Body of pancreas (tissue), 4 donors: ENCODE results near the gene KRT80. TPM values are rescaled to one million over a fixed set of nuclear protein-coding genes. Genes with fewer than 3 reads are reported as not detected.

ENCODE experiments used
- ATAC-seq: fragments of 150-250 bp; one replicate; pipeline ENCODE4 v1.9.1; 2016
- DNase-seq, 4 donors: peaks; one replicate each; pipeline ENCODE4 v3.0.0-alpha.2; 2019
- H3K27ac ChIP-seq, 4 donors: fragments of 200-600 bp; sonication (generic); 1 replicate in 3 of 4; 2 replicates in 1 of 4; pipeline versions ENCODE4 v1.5.1 to v1.6.1; 2016 to 2019; ENCODE audit warnings: mild to moderate bottlenecking in 1 of 4, mixed read lengths in 1 of 4, moderate library complexity in 1 of 4
- H3K27me3 ChIP-seq, 2 donors: fragments of 200-600 bp; sonication (generic); one replicate each; pipeline ENCODE4 v1.6.0; 2016; ENCODE audit warnings: mild to moderate bottlenecking in 1 of 2
- H3K36me3 ChIP-seq, 2 donors: fragments of 200-600 bp; sonication (generic); replicated peaks in 1 of 2; 2 replicates each; pipeline ENCODE4 v1.5.1; 2016; ENCODE audit warnings: low read depth in 2 of 2; ENCODE audit not compliant: insufficient read depth in 1 of 2
- H3K4me1 ChIP-seq: fragments of 200-600 bp; sonication (generic); one replicate; pipeline ENCODE4 v1.6.0; 2016
- H3K4me3 ChIP-seq, 2 donors: fragments of 200-600 bp; sonication (generic); 1 replicate in 1 of 2; 2 replicates in 1 of 2; pipeline ENCODE4 v1.5.1; 2016 to 2019
- H3K9me3 ChIP-seq, 3 donors: fragments of 200-600 bp; sonication (generic); 1 replicate in 2 of 3; 2 replicates in 1 of 3; pipeline ENCODE4 v1.5.1; 2016
- CTCF ChIP-seq, 7 experiments: fragments of 450-650 bp in 4 of 7; fragments of 200-600 bp in 3 of 7; sonication (generic) in 3 of 7; IDR thresholded peaks; one replicate each; pipeline ENCODE4 v1.5.1; 2016 to 2019; ENCODE audit warnings: antibody characterized with exemption in 7 of 7
- POLR2A ChIP-seq, 3 donors: fragments of 450-650 bp; IDR thresholded peaks; one replicate each; pipeline ENCODE4 v1.6.1; 2016; ENCODE audit warnings: antibody characterized with exemption in 3 of 3, mild to moderate bottlenecking in 2 of 3
- WGBS, 2 donors: methylation state at CpG; one replicate each; pipeline ENCODE4 v1.1.5; 2017; 5-methylcytosine and 5-hydroxymethylcytosine counted together
- intact Hi-C: fragments of 100-400 bp; cut with DNase I; formaldehyde crosslinking; loops from one replicate; pipeline ENCODE4 v1.15.1; 2023
- total RNA-seq, 2 donors: library from RNA; depleted of rRNA; stranded (reverse); fragments of >200 nt; gene quantifications; one replicate each; pipeline ENCODE4 v1.1.0, GENCODE V29; 2016

Gene KRT80
- total RNA-seq, 2 donors from 2014 or later, result 10.2 to 11.9 TPM

DNA sequence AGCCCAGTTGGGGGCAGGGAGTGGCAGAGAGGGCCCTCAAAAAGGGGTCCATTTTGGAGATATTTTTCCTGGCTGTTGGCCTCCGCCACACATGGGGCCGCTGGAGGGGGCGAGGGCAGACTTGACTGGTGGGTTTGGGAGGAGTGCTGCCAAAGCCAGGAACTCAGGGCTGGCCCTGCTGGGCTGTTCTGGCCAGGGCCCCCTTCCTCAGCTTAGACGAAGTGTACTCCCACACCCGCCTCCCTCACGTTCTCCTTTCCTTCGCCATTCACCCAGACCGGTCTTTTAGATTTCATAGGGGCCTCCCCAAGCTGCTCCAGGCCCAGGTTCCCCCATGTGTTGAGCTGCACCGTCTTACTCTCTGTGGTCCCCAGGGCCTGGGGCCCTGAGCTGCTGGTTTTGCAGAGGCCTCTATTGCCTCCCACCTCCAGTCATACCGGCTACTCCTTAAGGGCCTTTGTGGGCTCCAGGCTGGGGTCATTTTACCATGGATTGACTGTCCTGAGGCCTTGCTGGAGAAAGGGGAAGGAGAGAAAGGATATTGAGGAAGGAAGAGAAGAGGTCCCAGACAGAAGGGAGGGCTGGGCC is 42.5 kb upstream of the KRT80 start:
- ATAC-seq (no peak), DNase-seq (no peak)

DNA sequence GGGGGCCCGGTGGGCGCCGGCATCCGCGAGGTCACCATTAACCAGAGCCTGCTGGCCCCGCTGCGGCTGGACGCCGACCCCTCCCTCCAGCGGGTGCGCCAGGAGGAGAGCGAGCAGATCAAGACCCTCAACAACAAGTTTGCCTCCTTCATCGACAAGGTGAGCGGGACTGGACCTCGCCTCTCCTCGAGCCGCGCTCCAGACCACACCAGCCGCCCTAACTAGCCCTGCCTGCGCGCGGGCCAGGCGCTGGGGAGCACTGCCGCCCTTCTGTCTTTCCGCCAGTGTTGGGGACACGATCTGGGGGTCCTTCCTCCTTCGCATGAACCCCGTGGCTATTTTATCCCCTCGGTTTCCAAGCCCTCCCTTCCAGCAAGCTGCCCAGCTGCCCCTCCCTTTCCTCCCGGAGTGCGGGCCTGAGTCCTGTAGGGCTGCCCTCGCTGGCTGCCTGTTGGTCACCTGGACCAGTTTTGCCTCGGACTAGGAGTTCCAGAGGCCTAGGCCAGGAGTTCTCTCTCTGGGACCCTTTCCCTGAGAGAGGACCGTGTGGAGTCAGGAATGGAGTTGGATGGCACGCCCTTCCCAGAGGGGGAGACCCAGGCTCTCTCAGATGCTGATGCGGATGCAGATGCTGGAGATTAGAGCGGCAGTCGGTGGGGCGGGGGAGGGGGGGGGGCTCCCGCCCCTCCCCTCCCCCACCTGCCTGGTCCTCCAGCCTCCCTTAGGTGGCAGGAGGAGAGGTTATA is 41.8 kb upstream of the KRT80 start:
- no peak for TF ChIP-seq CTCF (IDR thresholded peaks at IDR 0.05)
- TF ChIP-seq POLR2A (IDR thresholded peaks at IDR 0.05), result peak in 1 of 3 donors; percentile 7
- H3K9me3 ChIP-seq, result no peaks in the 10 kb centered on the region
- no peak overlapping the region for H3K4me3 ChIP-seq
- DNase-seq (peak in 1 of 4 donors; percentile 50), ATAC-seq (no peak)
- H3K27ac ChIP-seq, result peak overlapping the region; percentile 67 to 80 (median 71)
- WGBS, 2 donors, result 50 to 69% methylated on average over 23 to 40 of the region's 40 CpGs
- intact Hi-C loops, result no loop called here
- H3K36me3 ChIP-seq, result no peaks in the 10 kb centered on the region
- H3K27me3 ChIP-seq, result no peaks in the 10 kb centered on the region
- peaks cover 76% of the 10 kb centered on the region for H3K4me1 ChIP-seq

More for the DNA sequence above, 42.5 kb upstream of the KRT80 start:
- Histone ChIP-seq H3K9me3 (no peaks in the 10 kb centered on the region), H3K4me3 (no peak overlapping the region), H3K4me1 (peaks cover 82% of the 10 kb centered on the region), H3K36me3 (no peaks in the 10 kb centered on the region), H3K27me3 (no peaks in the 10 kb centered on the region), H3K27ac (peak overlapping the region in 3 of 4 donors; percentile 30 to 80 (median 32))
- 88 to 90% methylated on average over 9 to 10 of the region's 10 CpGs for WGBS, 2 donors
- TF ChIP-seq POLR2A (IDR thresholded peaks at IDR 0.05) (no peak), CTCF (IDR thresholded peaks at IDR 0.05) (no peak)
- intact Hi-C loops, result no loop called here

GRCh38 chr12:52232674-52233461 is 41.1 kb upstream of the KRT80 start, which contains the start of gene KRT7:
KRT7 (plus strand) TSS chr12:52233243; CDS start chr12:52233297, 54 bp downstream.
- no peak within 1 kb of the TSS for H3K4me3 ChIP-seq
- H3K36me3 ChIP-seq, result no peaks in the 10 kb centered on the region
- peak; percentile 43 for ATAC-seq
- no peaks in the 10 kb centered on the region for H3K27me3 ChIP-seq
- H3K27ac ChIP-seq, result peak within 1 kb of the TSS; percentile 67 to 80 (median 71)
- no peaks in the 10 kb centered on the region for H3K9me3 ChIP-seq
- WGBS, 2 donors, result 17 to 64% methylated on average over 2 to 56 of the region's 58 CpGs
- peaks cover 76% of the 10 kb centered on the region for H3K4me1 ChIP-seq
- peak; percentile 60 to 89 (median 68) for DNase-seq
- intact Hi-C loops, result no loop called here
- TF ChIP-seq CTCF (IDR thresholded peaks at IDR 0.05) (peak in 1 of 7 experiments; percentile 33), POLR2A (IDR thresholded peaks at IDR 0.05) (peak; percentile 58 to 91 (median 62))

DNA sequence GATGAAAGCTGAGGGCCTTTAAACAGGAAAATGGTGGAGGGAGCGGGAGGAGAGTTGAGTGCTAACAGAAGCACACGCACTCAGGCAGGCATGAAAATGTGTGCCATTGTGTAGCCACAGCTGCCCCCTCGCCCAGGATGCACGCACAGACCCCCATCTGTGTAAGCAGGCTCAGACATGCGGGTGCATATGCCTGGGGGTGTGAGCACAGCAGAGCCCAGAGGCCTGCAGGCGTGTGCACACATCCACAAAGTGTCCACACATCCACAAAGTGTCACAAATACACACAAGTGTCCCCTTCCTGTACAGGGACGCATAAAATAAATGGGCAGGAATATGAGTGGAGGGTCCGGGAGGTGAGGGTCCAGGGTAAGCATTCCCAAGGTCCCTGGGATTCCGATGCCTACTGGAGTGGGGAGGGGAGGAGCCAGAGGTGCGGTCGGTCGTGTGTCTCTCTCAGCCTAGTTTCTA is 40.4 kb upstream of the KRT80 start:
- H3K27ac ChIP-seq, result peak overlapping the region; percentile 67 to 80 (median 71)
- no peaks in the 10 kb centered on the region for H3K36me3 ChIP-seq
- ATAC-seq (no peak), DNase-seq (peak in 1 of 4 donors; percentile 9)
- intact Hi-C loops, result no loop called here
- no peak for TF ChIP-seq CTCF (IDR thresholded peaks at IDR 0.05)
- TF ChIP-seq POLR2A (IDR thresholded peaks at IDR 0.05), result no peak
- no peaks in the 10 kb centered on the region for H3K9me3 ChIP-seq
- WGBS, 2 donors, result 85 to 88% methylated on average over 12 of the region's 12 CpGs
- peaks cover 73% of the 10 kb centered on the region for H3K4me1 ChIP-seq
- no peaks in the 10 kb centered on the region for H3K27me3 ChIP-seq
- no peak overlapping the region for H3K4me3 ChIP-seq
